GM20000 (cell line): ENCODE measurements around the gene SSR2.

Experiments used
- DNase-seq: peaks from one replicate; pipeline ENCODE4 v3.0.0; 2012; ENCODE audit warnings: low spot score
- TF ChIP-seq, protein P1 (sequence below): IDR thresholded peaks from 2 replicates; pipeline ENCODE4 v1.5.1; 2012; ENCODE audit warnings: mild to moderate bottlenecking, control low read depth; ENCODE audit errors: extremely low read depth, missing control alignments

SSR2 gene

DNA sequence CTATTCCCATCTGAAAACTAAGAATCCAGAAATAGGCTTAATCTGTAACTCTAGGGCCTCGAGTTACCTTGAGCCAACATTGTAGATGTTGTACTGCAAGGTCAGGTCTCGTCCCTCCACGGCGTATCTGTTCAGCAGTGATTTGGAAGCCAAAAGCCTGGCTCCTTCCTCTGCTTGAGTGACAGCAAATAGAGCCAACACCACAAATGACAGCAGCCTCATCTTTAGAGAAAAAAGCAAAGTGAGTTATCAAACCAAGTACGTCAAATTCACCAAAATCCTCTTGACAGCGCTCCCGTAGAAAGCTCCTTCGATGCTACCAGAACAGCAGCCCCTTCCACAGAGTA is 832 bp downstream of the SSR2 start:
- TF ChIP-seq, protein P1, sequence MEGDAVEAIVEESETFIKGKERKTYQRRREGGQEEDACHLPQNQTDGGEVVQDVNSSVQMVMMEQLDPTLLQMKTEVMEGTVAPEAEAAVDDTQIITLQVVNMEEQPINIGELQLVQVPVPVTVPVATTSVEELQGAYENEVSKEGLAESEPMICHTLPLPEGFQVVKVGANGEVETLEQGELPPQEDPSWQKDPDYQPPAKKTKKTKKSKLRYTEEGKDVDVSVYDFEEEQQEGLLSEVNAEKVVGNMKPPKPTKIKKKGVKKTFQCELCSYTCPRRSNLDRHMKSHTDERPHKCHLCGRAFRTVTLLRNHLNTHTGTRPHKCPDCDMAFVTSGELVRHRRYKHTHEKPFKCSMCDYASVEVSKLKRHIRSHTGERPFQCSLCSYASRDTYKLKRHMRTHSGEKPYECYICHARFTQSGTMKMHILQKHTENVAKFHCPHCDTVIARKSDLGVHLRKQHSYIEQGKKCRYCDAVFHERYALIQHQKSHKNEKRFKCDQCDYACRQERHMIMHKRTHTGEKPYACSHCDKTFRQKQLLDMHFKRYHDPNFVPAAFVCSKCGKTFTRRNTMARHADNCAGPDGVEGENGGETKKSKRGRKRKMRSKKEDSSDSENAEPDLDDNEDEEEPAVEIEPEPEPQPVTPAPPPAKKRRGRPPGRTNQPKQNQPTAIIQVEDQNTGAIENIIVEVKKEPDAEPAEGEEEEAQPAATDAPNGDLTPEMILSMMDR, result no peak
- no peak for DNase-seq

DNA sequence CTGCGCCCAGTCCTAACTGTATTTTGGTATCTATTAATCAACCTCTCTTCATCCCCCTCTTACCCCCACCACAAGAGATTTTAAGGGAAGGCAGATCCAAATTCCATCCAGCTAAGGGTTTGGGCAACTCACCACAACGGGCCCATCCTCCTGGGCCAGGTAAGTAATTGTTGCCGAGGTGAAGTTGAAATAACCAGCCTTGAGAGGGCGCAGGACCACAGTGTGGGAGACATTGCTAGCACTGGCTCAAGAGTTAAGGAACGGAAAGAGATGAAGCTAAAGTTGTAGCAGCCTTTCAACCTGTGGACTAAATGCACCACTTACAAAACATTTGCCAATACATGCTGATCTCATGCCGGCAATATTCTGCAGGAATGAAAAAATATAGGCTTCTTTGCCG is 5.9 kb downstream of the SSR2 start:
- DNase-seq, result no peak
- TF ChIP-seq, protein P1, result no peak

DNA sequence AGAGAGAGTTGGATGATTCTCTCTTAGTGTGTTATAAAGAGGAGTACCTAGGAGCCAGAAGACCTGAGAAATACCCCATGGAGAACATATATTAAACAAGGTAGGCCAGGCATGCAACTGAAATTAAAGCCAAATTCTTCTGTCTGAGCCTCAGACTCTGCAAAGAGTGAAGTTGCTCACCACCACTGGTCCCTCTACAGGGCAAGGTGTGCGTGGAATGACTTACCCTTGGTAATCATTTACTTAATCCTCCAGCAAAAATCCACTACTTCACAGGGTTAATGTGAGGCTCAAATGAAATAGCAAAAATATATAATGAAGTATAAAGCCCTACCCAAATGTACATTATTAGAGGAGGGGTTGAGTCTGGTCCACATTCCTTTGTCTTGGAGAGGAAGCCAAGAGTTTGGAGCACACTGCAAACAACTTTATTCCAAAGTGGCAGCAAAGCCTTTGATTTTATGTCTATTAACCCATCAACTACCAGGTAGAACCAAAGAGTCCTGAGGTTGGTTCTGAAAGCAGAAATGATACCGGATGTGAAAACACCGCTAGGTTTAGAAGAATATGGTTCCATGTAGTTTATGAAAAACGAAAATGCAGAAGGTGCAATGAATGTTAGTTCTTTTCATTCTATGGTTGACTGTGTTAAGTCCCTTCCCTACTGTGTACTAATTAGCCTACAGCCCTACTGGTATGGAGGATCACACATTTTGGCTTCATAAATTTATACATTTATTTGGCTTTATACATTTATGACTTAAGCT is 8.5 kb downstream of the SSR2 start:
- DNase-seq, result peak; percentile 62
- TF ChIP-seq, protein P1, result no peak

DNA sequence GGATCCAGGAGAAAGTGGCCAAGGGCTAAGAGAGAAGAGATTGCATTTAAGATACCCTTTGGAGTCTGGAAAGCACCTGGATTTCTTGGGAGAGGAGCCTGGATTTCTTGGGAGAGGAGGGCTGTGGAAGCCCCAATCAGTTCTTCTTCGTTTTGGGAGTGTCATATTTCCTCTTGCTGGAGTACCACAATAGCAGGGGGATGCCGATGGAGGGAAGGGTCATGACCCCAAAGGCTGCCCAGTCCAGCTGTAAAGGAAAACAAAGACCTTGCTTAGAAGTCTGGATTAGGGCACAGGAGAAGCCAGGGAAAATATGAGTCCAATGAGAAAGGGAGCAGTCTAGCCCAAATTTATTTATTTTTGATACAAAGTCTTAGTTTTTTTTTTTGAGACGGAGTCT is 11.3 kb downstream of the SSR2 start:
- TF ChIP-seq, protein P1, result no peak
- DNase-seq, result no peak

DNA sequence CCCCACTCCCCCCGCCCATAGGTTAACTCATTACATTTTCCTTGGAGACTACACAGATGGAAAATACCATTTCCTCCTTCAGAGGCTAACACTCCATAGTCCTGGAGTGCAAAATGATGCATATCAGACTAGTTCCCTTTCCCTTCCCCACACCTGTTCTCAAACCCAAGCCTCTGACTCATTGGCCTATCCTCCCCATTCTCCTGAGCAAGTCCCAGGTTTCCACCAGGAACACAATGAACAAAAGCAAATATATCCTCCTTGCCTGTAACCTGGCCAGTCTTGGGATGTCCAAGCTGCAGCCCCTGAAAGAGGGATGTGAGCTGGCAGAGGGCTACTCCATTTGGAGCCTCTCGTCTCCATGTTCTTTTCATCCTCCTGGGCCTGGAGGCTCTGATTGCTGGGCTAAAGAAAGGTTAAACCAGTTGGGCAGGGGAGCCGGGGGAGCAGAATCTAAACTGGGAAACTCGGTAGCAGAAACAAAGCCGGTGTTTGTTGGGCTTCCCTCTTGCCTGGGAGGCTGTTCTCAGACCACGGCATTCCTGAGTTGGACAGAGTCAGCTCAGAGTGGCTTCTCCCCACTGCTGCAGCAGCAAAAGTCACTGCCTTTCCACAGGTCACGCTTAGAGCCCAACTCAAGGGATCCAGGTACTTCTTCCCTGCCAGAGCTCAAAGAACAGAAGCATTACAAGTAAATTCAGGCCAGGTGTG is 13.9 kb downstream of the SSR2 start:
- no peak for DNase-seq
- TF ChIP-seq, protein P1, result no peak

DNA sequence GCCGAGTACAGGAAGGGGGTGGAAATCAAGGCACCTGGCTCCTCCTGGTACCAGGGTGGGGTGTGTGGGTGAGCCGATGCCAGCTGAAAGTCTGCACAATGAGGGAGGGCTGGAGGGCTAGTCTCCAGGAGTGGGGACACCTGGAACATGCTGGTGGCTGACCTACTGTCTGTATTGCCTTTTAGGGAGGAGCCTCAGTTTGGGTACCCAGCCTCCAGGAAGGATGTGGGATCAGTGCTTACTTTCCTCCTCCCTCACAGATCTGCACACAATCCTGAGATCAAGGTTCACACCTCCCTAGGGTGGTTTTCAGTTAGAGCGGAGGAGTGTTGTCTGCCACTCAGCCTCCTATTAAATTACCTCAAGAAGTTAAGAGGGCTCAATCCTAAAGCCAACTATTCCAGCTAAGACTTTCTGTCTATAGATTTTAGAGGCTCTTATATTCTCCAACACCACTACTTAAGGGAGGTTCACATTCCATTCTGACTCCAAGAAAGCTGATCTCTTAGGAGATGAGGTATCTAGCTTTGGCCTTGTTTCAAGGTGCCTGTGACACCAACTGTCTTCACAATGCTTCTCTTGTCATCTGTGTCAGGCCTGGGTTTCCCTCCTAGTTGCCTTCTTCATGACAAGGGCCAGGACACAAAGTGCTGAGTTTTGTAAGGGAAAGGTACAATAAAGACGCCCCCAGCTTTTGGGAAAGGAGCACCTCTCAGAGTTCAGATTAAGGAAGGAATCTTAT is 15.7 kb downstream of the SSR2 start:
- no peak for DNase-seq
- TF ChIP-seq, protein P1, result no peak

DNA sequence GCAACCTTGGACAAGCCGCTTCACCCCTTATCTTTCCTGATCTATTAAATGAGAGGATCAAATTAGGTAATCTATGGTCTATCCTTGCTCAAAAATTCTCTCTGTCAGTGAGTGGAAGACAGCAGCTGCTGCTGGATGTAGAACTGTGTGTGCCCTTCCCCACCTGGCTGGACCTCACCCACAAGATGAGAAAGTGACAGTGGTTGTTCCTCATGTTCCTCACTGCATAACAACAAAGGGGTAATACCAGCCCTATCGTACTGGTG is 16.9 kb downstream of the SSR2 start:
- TF ChIP-seq, protein P1, result no peak
- DNase-seq, result no peak
